Measurements from ENCODE around the gene PAX7.

Gene PAX7

DNA sequence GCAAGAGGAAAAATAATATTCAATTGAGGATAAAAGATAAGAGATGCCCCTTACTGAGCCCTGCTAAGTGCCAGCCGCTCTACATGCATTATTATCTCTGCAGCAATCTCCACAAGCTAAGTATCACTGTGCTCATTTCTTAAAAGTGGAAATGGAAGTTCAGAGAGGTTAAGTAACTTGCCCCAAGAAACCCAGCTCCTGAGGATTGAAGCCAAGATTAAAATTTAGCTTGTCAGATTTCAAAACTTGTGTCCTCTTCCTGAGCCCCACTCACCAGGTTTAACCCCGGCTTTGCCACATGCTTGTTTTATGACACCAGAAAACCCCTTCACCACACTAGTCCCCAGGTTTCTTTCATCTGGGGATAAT, 11.2 kb upstream of the PAX7 start:
- no peak for DNase-seq

DNA sequence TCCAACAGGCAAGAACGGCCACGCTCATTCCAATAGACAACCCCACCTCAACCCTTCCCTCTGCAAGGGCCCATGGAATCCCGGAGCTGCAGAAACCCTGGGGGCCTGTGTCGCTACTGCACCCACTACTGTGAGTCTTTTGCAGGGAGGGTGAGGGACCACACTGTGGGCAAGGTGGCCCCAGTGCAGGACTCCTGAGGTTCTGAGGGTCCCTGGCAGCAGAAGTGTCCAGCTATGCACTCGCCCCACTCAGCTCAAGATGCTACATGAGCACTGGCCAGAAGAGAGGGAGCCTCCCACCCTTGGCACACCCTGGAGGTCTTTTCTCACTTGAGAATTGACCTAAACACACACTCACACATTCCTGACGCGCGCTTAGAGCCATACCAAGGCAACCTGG, 2.1 kb upstream of the PAX7 start:
- no peak for DNase-seq

DNA sequence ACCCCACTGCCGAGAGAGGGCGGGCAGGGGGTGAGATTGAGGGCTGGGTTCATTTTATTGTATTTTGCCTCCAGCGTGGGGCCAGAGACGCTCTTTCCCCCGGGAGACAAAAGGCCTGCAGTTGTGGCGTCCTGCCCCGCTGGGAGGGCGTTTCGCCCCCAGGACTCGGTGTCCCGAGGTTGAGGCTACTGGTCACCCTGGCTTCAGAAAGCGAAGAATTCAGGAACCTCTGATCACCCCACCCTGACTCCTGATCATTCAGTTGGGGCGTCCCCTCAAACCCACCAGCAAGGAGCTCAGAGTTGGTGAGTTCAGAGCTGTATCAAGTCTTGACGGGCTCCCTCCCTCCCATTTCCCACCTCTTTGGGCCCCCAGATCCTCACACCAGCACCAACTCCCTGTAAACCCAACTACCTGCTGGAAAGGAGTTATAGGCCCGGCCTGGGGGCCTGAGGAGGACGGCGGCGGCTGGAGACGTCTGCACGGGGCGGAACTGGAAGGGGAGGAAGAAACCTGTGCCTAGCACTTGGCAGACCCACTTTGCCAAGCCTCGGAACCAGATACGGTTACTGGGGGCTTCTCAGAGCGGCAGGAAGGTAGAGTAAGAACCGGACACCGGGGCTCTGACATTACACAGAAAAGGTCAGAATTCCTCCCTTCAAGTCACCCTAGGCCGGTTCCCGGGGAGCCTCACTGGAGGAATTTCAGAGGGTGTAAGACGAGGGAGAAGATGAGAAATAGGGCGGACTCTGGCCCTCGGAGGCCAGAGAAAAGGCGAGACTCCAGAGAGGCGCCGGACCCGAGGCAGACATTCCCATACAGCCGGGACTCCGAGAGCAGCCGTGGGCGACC, 761 bp upstream of the PAX7 start:
- no peak for DNase-seq

DNA sequence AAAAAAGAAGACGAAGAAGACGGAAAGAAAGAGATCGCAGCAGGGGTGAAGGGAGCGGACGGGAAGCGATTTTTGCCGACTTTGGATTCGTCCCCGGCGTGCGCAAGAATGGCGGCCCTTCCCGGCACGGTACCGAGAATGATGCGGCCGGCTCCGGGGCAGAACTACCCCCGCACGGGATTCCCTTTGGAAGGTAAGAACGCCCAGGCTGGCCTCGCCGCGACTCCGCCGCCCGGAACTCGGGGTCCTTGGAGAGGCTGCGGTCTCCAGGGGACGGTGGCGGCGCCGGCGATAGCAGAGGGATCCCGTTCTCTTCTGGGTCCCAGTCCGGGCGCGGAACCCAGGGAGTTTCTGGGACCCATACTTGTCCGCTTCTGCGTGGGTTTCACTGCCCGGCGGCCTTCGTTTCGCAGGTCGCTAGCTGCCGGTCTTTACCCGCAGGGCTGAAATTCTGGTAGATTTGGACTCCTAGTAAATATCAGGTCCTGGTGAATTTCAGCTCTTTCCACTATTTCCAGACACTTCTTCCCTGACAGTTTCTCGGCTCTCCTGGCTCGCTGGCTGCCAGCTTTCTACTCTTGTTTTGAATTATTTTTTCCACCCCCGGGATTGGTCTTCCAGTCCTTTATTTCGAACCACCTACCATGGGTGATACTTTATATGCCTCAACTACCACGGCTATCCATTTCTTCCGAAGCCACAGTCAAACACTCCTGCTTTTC, 1.0 kb downstream of the PAX7 start:
- no peak for DNase-seq

DNA sequence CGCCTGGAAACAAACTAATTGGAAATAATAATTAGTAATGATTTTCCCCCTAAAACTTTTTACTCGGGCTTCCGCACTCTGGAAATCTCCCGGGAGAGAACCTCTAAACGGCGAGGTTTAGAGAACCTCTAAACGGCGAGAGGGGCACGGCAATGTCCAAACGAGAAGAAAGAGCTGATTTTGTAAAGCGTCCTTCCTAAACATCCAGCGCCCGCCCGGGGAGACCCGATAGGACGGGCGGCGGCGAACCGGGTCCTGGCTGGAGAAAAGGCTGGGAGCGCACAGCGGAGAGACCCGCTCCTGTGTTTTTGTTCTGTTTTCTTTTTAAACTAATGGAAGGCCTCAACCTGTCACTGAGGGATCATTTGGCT, 1.6 kb downstream of the PAX7 start:
- no peak for DNase-seq

DNA sequence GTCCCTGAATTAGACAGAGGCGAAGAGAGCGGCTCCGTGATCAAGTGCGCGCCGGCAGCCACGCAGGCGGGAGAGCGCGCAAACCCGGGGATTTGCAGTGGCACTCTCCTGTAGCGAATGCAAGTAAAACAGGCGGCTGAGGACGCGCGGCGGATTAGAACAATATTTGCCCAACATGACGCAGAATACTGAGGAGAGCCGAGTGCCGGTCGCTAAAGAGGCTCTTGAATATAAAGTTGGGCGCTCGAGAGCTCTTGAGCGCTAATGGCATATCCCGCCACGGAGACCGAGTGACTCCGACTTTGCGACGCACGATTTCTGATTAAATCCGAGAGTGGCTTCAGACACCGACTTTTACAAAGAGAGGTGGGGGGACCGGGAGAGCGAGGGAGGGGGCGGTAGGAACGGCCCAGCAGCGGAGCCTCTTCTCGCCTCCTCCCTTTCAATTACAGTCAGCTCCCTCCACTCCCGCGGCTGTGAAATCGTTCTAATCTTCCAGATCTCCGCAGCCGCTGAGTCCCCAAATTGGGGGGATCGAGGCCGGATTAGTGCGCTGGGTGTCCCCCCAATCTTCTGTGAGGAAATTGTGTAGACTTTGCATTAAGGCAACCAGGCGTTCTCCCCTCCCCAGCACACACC, 2.3 kb downstream of the PAX7 start:
- no peak for DNase-seq

DNA sequence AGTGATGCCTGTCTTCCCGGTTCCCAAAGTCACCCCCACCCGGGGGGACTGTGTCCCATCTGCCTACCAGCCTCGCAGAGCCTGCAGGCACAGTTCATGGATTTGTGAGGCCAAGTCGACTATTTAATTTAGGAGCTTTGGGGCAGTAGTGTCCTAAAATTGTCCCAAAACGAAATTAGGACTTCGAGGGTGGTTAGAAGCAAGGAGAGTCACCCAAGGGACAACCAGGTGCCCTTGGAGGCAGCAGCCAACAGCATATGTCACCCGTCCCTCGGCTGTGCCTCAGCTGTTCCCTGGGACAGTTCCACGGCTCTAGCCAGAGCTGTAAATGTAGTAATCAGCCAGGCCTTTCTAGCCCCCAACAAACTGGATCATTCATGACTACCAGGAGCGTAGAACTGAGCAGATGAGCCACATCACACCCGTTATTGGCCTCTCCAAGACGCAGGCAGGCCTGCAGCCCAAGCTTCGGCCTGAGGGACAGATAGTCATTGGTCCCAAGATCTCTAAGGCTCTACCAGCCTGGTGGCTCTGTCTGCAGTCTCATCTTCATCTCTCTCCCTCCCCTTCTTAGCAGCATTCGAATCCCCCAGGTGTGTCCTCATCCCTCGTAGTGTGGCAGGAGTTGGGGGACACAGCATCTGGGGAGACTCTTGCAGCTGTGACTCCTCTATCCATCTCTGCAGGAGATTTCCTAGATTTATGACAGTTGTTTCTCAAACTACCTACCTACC, 2.9 kb downstream of the PAX7 start:
- no peak for DNase-seq

DNA sequence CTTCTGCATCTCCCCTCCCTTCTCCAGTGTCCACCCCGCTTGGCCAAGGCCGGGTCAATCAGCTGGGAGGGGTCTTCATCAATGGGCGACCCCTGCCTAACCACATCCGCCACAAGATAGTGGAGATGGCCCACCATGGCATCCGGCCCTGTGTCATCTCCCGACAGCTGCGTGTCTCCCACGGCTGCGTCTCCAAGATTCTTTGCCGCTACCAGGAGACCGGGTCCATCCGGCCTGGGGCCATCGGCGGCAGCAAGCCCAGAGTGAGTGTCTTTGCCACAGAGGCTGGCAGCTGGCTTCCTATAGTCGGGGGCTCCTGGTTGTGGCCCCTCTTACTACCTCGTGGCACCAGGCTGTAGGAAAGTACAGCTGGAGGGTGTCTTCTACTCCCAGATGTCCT, 3.6 kb downstream of the PAX7 start:
- no peak for DNase-seq

DNA sequence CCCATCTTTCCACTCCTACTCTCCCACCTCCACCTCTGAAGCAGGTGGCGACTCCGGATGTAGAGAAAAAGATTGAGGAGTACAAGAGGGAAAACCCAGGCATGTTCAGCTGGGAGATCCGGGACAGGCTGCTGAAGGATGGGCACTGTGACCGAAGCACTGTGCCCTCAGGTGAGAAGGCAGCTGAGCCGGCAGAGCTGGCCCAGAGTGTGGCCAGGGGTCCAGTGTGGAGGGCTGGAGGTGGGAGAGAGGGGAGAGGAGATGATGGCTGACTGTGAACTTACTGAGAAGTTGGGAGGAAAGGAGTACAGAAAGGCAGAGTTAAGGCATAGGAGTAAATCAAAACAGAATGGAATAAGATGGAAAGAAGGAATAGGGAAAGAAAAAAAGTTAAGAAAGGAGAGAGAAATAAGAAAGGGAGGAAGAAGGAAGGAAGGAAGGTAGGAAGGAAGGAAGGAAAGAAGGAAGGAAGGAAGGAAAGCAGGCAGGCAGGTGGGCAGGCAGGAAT, 4.5 kb downstream of the PAX7 start:
- DNase-seq, result no peak

DNA sequence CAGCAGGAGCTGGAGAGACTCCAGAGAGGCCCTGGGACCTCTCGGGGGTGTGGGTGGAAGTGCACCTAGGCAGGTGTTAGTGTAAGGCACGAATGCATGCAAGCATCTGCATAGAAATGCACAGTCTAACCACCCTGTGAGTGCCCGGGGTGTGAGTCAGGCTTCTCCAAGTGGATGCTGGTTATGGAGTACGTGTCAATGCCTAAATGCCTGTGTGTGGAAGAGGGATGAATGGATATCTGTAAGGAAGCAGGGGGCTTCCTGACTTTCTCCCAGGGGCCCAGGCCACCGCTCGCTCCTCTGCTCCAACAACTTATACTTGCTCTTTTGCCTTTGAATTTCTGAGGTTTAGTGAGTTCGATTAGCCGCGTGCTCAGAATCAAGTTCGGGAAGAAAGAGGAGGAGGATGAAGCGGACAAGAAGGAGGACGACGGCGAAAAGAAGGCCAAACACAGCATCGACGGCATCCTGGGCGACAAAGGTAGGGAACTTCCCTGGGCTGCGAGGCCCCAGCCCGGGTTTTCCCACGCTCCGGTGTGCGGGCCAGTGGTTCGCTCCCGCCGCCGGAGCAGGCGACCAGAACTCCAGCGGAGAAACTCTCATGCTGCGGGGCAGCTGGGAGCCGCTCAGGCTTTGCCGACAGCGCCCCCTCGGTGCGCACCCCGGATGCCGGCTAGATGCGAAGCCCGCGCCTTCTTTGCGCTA, 5.4 kb downstream of the PAX7 start:
- no peak for DNase-seq

DNA sequence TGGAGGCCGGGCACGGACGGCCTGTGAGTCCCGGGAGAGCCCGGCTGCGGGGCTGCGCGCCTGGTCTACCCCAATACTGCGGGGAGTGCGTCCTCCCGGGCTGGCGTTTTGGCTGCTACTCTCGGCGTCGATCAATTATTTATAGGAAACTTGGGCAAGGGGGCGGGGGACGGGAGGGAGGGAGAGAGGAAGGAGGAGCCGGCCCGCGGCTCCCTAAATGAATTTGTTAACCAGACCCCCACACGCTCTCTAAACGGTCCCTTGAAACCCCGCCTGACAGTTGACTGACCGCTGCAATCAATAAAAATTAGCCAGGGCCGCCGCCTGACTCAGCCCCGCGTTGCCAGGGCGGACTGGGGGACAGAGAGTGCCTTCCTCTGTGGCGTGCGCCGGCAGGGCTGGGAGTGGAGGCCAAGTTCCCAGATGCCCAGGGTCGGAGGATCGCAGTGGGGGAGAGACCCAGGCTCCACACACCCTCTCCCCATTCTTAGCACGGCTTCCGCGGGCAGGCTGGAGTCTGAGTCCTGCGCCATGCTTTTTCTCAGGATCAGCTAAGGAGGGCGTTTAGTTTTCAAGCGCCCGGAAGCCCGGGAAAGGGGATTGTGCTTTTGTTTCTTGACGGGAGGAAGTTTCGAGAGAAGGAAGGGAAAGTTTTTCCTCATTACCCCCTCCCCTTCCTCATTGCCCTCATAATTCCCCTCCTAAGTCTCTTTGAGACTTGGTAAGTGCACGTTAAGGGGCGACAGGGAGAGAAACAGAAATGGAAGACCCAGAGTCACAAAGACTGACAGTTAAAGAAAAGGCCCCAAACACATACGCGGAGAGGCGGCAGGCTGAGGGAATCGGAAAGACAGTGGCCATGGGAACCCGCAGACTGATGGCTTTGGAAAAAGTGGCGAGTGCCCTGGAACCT, 6.2 kb downstream of the PAX7 start:
- DNase-seq, result no peak

DNA sequence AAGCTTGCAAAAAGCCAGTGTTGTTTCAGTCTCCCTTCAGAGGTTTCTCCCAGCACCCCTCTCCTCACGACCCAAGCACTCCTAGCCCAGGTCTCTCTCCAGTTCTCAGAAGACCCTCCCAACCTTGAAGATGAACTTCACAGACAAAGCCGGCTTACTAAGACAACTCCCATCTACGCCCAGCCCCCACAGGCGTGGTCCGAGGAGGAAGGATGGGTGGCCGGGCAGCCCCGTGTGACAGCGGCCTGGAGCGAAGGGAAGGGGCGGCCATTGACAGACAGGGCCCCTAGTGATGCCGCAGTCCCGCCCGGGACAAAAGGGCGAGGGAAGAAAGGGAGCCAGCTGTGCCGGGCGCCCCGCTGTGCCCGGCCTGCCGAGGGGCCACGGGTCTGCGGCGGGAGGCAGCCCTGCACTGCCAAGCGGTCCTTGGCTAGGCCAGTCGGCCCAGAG, 6.9 kb downstream of the PAX7 start:
- DNase-seq, result no peak

DNA sequence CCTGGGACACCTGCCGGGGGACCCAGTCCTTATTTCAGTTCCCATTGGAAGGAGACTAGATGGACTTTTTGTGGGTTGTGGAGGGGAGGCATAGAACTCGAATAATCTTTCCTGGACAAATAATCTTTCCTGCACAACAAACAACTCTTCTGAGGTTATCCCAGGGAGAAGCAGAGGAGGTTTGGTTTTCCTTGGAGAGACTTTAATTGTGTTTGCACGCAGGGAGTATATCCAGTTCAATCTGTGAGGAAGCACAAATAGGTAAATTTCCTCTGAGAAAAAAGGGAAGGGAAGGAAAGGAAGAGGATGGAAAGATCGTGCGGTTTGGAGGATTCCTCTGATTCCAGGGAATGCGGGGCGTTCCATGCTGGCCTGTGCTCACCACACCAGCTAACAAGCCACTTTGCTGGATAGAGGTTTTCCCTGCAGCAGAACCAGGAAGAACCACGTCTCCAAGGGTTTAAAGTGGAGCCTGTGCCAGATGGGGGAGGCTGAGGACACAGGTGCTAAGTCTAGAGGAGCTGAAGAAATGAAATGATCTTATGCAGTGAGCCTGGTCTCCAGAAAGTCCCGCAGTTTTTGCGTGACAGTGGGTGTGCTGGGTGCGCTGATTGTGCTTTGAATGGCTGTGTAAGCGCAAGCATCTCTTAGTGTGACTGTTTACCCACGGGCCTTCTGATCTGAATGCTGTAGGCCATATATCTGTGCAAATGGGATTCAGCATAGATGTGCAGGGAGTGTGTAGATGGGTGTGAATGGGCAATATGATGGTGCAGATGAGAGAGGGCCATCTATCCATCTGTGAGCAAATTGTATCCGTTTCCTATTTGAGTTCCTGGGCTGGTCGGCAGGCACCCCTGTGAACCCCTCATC, 7.6 kb downstream of the PAX7 start:
- DNase-seq, result no peak

DNA sequence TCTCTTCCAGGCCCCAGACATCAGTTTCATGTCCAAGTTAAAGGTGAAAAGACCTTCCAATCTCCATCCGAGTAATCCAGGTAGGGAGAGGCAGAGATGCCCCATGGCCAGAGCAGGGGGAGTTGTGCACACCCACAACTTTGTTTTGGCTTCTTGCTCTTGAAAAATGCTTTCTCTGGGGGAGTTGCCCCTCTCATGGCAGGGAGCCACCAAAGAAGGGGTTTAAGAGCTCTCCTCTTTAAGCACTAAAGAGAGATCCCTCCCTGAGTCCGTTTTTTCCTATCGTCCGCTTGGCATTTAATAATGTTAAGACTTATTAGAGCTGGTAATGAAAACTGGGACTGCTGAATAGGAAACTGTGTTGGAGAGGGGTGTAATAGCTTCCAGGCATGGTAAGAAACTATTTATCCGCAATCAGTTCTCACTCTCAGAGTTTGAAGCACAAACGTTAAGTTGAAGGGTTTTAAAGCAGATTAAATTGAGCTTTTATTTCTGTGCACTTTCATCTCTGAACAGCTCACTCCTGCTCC, 8.3 kb downstream of the PAX7 start:
- DNase-seq, result no peak

DNA sequence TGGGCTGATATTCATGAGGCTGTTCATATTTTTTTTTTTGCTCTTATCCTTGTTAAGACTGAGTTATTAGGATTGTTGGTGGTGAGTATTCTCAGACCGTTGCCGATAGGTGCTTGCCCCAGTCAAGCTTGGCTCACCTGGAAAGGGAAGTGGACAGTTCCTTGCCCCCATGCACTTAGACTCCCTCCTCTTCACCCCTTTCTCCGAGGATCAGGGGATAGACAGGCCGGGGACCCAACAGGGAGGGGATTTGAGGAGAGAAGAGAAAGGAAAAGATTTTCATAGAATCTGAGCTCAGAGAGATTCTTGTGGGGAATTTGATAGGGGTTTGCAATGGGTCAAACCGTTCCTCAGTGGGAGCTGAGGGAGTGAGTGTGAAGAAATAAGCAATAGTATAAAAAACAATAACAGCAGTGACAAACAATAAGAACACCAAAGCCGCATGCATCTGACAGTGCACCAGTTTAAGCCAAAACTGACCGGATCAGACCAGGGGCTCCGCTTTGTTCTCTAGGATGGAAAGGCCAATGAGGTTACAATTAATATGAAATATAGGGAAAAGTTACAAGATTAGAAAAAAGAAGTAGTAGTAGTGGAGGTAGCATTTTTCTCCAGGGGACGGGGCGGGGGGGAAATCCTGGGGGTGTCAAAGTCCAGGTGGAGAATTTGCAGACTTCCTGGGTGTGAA, 8.9 kb downstream of the PAX7 start:
- no peak for DNase-seq

DNA sequence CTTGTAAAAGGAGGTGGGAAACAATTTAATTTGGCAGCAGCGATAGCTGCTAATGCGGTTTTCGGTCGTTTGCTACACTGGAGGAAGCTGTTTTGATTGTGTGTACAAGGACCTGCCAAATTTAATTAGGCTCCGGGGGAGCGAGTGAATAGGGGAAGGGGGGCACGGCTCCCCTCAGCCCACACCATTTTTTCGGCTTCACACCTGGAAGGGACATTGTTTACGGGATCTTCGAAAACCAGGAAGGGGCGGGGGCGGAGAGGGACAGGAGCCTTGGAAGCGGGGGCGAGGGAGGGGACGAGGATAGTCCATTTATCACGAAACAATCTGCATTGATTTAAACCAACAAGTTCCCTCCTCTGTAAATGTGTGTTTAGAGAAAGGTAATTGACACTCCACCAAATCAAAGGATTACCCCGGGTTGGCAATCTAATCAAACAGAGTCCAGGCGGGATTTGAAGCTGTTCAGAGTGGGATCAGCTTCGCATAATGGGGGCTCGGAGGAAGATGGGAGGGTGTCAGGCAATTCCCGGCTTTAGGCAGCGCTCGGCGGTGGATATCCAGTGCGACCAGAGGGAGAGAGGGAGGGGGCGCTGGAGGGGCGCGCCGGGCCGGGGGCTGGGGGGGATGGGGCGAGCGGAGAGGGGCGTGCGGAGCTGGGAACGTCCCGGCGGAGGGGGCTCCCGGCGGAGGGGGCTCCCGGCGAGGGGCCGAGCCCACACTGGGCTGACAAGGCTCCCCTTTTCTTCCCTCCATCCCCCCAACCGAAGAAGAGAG, 9.8 kb downstream of the PAX7 start:
- no peak for DNase-seq

DNA sequence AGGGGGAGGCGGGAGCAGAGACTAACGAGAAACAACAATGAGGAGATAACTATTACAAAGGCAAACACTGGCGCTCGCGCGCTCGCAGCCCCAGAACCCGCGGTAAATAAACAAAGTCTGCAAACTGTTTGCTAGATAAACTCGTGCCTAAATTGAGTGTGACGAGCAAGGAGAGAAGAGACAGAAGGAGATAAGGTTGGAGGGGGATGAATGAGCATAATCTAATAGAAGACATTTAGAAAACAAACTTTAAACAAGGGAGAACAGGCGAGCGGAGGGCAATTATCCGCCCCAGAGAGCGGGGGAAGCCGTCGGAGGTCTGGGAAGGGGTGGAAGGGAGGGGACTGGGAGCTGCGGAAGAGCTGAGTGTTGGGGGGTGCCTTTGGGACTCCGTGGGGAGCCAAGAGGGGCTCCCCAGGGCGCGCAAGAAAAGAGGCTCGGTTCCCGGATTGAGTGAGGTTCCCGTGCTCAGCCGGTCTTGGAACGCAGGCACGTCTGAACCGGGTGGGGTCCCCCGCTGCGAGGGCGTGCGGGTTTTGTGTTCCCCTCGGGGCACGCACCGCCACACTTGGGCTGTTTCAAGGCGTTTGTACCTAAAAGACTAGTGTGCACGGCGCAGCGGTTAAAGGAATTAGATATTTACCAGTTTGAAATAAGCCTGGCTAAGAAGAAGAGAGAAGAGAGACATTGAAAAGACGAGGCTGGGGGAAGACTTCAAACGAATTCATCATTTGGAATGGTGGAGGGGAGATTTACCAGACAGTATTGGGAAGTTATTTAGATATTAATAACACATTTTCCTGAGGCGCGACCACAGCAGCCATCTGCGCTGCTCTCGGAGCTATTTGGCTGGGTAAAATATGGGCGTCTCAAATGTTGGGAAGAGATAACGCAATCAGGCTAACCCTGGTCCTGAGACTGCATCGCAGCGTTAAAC, 10.6 kb downstream of the PAX7 start:
- no peak for DNase-seq
